Measurements from ENCODE around the gene LIX1L. TPM values are rescaled to one million over a fixed set of nuclear protein-coding genes. Genes with fewer than 3 reads are reported as not detected.

LIX1L gene
- total and polyA plus RNA-seq, 7 donors = 1.4 to 42.5 (median 26.9) TPM

- Histone ChIP-seq H3K4me3 (no peak overlapping the region), H3K27ac (peak overlapping the region; percentile 92 to 96 (median 94)), H3K4me1 (peaks cover 0 to 82% (median 81%) of the 10 kb centered on the region in 4 donors), H3K9me3 (no peaks in the 10 kb centered on the region), H3K27me3 (no peaks in the 10 kb centered on the region), H3K36me3 (no peaks in the 10 kb centered on the region)
- TF ChIP-seq POLR2AphosphoS5 (IDR thresholded peaks at IDR 0.05) = peak in 1 of 4 donors; percentile 9
- no peak for TF ChIP-seq EP300 (IDR thresholded peaks at IDR 0.05)
- no peak for DNase-seq
- 85 to 93% methylated on average over 1 of the region's 1 CpG for WGBS, 2 donors
- intact Hi-C loops (cut with DNase I) = no loop called here
Measured at GRCh38 chr1:145980457-145980994, 22.7 kb upstream of the LIX1L start.

- H3K4me1 ChIP-seq = peaks cover 0 to 76% (median 75%) of the 10 kb centered on the region in 4 donors
- WGBS, 2 donors = 29 to 46% methylated on average over 7 of the region's 7 CpGs
- no peaks in the 10 kb centered on the region for H3K9me3 ChIP-seq
- H3K27me3 ChIP-seq = no peaks in the 10 kb centered on the region
- peak in 3 of 4 donors; percentile 9 to 20 (median 9) for TF ChIP-seq POLR2AphosphoS5 (IDR thresholded peaks at IDR 0.05)
- no peak for TF ChIP-seq CTCF (IDR thresholded peaks at IDR 0.05)
- peak overlapping the region in 2 of 4 donors; percentile 14 to 22 for H3K4me3 ChIP-seq
- peaks cover 0 to 5% (median 0%) of the 10 kb centered on the region in 4 donors for H3K36me3 ChIP-seq
- intact Hi-C loops (cut with DNase I) = no loop called here
- DNase-seq = peak; percentile 75
- peak overlapping the region; percentile 92 to 96 (median 94) for H3K27ac ChIP-seq
Measured at GRCh38 chr1:145979746-145980456, 22.1 kb upstream of the LIX1L start.

- 4 to 11% methylated on average over 9 of the region's 9 CpGs for WGBS, 2 donors
- Histone ChIP-seq H3K36me3 (peaks cover 0 to 5% (median 0%) of the 10 kb centered on the region in 4 donors), H3K4me1 (peaks cover 0 to 68% (median 67%) of the 10 kb centered on the region in 4 donors), H3K4me3 (peak overlapping the region; percentile 21 to 35 (median 32)), H3K27me3 (no peaks in the 10 kb centered on the region), H3K9me3 (no peaks in the 10 kb centered on the region), H3K27ac (peak overlapping the region; percentile 92 to 96 (median 94))
- intact Hi-C loops (cut with DNase I) = no loop called here
- TF ChIP-seq POLR2A (IDR thresholded peaks at IDR 0.05) (peak in 1 of 2 donors; percentile 57), EP300 (IDR thresholded peaks at IDR 0.05) (peak in 2 of 4 donors; percentile 71 to 82), POLR2AphosphoS5 (IDR thresholded peaks at IDR 0.05) (peak; percentile 86 to 98 (median 88)), CTCF (IDR thresholded peaks at IDR 0.05) (peak in 2 of 4 experiments; percentile 19 to 31)
- peak; percentile 98 for DNase-seq
Measured at GRCh38 chr1:145978854-145979745, 21.3 kb upstream of the LIX1L start.

GRCh38 chr1:145978471-145978853 is 20.6 kb upstream of the LIX1L start:
- H3K27me3 ChIP-seq = no peaks in the 10 kb centered on the region
- H3K9me3 ChIP-seq = no peaks in the 10 kb centered on the region
- TF ChIP-seq POLR2A (IDR thresholded peaks at IDR 0.05) = no peak
- H3K27ac ChIP-seq = peak overlapping the region; percentile 92 to 96 (median 94)
- peak overlapping the region; percentile 21 to 35 (median 32) for H3K4me3 ChIP-seq
- H3K36me3 ChIP-seq = peaks cover 0 to 5% (median 0%) of the 10 kb centered on the region in 4 donors
- intact Hi-C loops (cut with DNase I) = no loop called here
- peaks cover 0 to 61% (median 60%) of the 10 kb centered on the region in 4 donors for H3K4me1 ChIP-seq
- no peak for DNase-seq

GRCh38 chr1:145977486-145978470 is 20.0 kb upstream of the LIX1L start:
- intact Hi-C loops (cut with DNase I) = loop anchor here (1.0 kb wide), 2 partner anchors 30 to 36 kb away; no protein-coding TSS in a partner anchor
- Histone ChIP-seq H3K4me1 (peaks cover 0 to 54% (median 54%) of the 10 kb centered on the region in 4 donors), H3K4me3 (peak overlapping the region in 2 of 4 donors; percentile 0 to 8), H3K27me3 (no peaks in the 10 kb centered on the region), H3K27ac (peak overlapping the region; percentile 92 to 96 (median 94)), H3K36me3 (peaks cover 0 to 5% (median 0%) of the 10 kb centered on the region in 4 donors), H3K9me3 (no peaks in the 10 kb centered on the region)
- TF ChIP-seq POLR2AphosphoS5 (IDR thresholded peaks at IDR 0.05) (peak in 3 of 4 donors; percentile 51 to 57 (median 55)), EP300 (IDR thresholded peaks at IDR 0.05) (no peak), CTCF (IDR thresholded peaks at IDR 0.05) (peak in 3 of 4 experiments; percentile 83 to 92 (median 86))
- peak; percentile 94 for DNase-seq
- WGBS, 2 donors = 19 to 23% methylated on average over 9 of the region's 9 CpGs
